HG03442 (cell line): ENCODE measurements around the gene HIP1.
A peak's percentile ranks its signal among the peaks of the same experiment; 100 is the strongest.
"Not testable (repeated sequence)": the region's sequence is repeated elsewhere in the genome, so short reads cannot be mapped to it uniquely, and the experiment has no call there.

Source experiments
- ATAC-seq: cut with Tn5 transposase; IDR thresholded peaks from one replicate; pipeline ENCODE4 v1.9.1; 2021; ENCODE audit warnings: mild to moderate bottlenecking, moderate library complexity; ENCODE audit not compliant: unreplicated experiment

HIP1 gene

GRCh38 chr7:75536491-75536890, 202.2 kb downstream of the HIP1 start:
- no peak for ATAC-seq

GRCh38 chr7:75534727-75535307, 203.9 kb downstream of the HIP1 start:
- peak; percentile 76 for ATAC-seq

GRCh38 chr7:75533926-75534325, 204.8 kb downstream of the HIP1 start:
- no peak for ATAC-seq

DNA sequence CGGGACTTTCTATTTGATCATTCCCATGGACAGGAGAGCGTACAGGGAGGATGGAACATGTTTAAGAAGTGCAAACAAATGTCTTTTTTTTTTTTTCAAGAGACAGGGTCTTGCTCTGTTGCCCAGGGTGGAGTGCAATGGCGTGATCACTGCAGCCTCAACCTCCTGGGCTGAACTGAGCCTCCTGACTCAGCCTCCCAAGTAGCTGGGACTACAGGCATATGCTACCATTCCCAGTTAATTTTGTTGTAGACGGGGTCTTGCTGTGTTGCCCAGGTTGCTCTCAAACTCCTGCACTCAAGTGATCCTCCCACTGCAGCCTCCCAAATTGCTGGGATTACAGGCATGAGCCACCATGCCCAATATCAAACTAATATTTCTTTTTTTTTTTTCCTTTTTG, 206.1 kb downstream of the HIP1 start:
- no peak for ATAC-seq

DNA sequence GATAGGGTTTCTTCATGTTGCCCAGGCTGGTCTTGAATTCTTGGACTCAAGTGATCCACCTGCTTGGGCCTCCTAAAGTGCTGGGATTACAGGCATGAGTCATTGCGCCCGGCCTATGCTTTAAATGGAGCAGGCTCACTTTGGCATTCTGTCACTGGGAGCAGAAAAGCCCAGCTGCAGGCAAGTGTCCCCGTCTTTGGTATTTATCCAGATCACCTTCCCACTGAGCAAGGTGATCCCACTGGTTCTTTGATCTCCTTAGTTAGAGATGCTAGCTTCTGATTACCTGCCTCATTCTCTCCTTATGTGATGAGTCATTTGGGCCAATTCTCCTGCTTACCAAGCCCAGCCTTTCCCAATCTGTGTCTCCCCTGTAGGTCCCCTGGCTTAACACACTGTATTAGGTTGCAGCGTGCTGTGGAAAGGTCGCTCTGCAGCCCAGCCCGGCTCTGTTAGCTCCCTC, 207.4 kb downstream of the HIP1 start:
- ATAC-seq, result no peak

DNA sequence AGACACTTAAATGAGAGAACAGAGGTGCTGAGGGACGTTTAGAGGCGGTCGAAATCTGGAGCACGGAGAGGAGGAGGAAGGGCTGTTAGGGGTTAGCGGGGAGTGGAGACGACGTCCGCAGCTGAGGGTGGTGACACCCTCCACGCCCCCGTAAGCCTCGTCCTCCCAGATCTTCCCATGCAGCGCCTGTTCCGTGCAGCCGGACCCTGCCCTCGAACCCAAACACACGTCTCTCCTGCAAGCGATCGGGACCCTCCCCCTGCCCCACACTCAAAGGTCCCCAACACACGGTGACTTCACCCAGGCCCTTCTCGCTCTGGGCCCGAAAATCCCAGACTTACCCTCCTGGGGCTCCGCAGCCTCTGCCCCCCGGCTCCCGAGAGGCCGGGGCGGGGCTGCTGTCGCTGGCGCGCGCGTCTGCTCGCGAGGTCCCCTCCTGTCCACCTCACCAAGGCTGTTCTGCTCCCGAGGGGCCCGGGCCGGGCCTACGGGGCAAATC, 211.5 kb downstream of the HIP1 start:
- not testable (repeated sequence) for ATAC-seq

DNA sequence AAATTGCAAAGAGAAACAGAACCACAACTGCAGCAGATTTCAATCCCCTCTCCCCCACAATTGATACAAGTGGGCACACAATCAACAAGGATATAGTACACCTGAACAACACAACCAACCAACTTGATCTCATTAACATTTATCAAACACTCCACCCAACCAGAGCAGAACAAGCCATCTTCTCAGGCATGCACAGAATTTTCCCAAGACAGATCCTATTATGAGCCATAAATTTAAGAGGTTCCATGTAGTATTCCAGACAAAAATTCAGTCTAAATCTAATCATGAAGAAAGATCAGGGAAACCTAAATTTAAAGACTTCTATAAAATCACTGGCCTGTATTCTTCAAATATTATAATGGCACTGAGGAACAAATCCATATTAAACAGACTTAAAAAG, 217.0 kb downstream of the HIP1 start:
- ATAC-seq, result not testable (repeated sequence)

GRCh38 chr7:75518842-75519241, 219.9 kb downstream of the HIP1 start:
- not testable (repeated sequence) for ATAC-seq

DNA sequence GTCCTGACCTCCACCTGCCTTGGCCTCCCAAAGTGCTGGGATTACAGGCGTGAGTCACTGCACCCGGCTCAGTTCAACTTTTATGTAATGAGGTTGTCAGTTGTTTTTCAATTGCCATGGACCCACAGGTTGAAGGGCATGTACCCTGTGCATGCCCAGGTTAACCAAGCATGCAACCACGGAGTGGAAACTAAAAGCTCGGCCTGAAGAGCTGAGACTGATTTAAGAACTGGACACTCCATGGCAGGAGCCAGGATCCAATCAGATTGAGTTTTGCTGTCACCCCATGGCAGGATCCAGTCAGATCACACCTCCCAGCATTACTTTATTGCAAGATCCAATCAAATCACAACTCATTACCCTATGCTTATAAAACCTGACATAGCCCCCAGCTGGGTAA, 229.7 kb downstream of the HIP1 start:
- ATAC-seq, result not testable (repeated sequence)

DNA sequence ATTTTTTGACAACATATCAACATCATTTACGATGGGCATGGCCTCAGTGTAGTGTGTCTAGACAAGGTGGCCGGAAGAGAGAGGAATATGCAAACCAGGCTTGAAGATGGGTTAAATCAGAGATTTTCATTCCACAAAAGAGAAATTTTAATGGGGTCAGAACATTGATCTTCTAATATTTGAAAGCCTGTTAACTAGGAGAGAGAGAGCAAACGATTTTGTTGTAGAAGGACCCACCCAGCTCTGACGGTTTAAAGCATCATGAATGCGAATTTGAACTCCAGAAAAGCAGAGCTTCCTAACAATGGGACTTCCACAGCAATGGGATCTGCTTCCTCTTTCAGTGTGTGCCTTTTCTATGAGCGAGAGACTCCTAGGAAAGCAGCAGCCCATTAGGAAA, 246.7 kb downstream of the HIP1 start, which contains the start of gene SPDYE5:
TSS of gene SPDYE5 (plus strand) at position 301 of the 400 bp plus-strand sequence. CDS start 1,728 bp downstream, outside the sequence.
- ATAC-seq, result not testable (repeated sequence)

- ATAC-seq, result peak; percentile 99
These were observed 252.6 kb downstream of the HIP1 start, which contains the start of gene POM121C for GRCh38 chr7:75485979-75486643. Gene POM121C, minus strand, starts transcription at chr7:75486299. Its CDS starts 44,803 bp downstream, at chr7:75441496.

GRCh38 chr7:75485355-75485978, 253.3 kb downstream of the HIP1 start:
- not testable (repeated sequence) for ATAC-seq
